Mesenchymal stem cell (in vitro differentiated cells and primary cell): Measurements from ENCODE around the gene FOSL1.
A peak's percentile ranks its signal among the peaks of the same experiment; 100 is the strongest.

Experiments used
- DNase-seq: peaks from one replicate; pipeline ENCODE4 v3.0.0-alpha.2; 2013
- H2AFZ ChIP-seq: one replicate; pipeline ENCODE4 v1.6.1; 2013; ENCODE audit warnings: low read depth, mild to moderate bottlenecking, control low read depth, inconsistent platforms, low read length, moderate library complexity
- H2AK5ac ChIP-seq: 2 replicates; pipeline ENCODE4 v1.6.1; 2013; ENCODE audit warnings: low read length, moderate library complexity, mild to moderate bottlenecking, inconsistent platforms; ENCODE audit not compliant: severe bottlenecking
- H2BK120ac ChIP-seq: one replicate; pipeline ENCODE4 v1.6.1; 2013; ENCODE audit warnings: low read depth, mild to moderate bottlenecking, inconsistent platforms, low read length, moderate library complexity
- H2BK12ac ChIP-seq, 2 experiments: one replicate each; pipeline ENCODE4 v1.6.1; 2013; ENCODE audit warnings: inconsistent platforms in 2 of 2, low read length in 2 of 2, mild to moderate bottlenecking in 2 of 2, moderate library complexity in 2 of 2, control low read depth in 1 of 2
- H2BK15ac ChIP-seq: one replicate; pipeline ENCODE4 v1.6.1; 2013; ENCODE audit warnings: mild to moderate bottlenecking, low read depth, inconsistent platforms; ENCODE audit not compliant: poor library complexity, severe bottlenecking
- H2BK5ac ChIP-seq: 2 replicates; pipeline ENCODE4 v1.6.1; 2013; ENCODE audit warnings: low read depth, mild to moderate bottlenecking, low read length, control low read depth, inconsistent platforms; ENCODE audit not compliant: poor library complexity, severe bottlenecking
- H3K14ac ChIP-seq, 2 experiments: one replicate each; pipeline ENCODE4 v1.6.1; 2013; ENCODE audit warnings: inconsistent platforms in 2 of 2, low read length in 2 of 2, control low read depth in 1 of 2, mild to moderate bottlenecking in 1 of 2, moderate library complexity in 1 of 2
- H3K18ac ChIP-seq, 2 experiments: one replicate each; pipeline ENCODE4 v1.6.1; 2013; ENCODE audit warnings: inconsistent platforms in 2 of 2, low read length in 2 of 2, control low read depth in 1 of 2, low read depth in 1 of 2, mild to moderate bottlenecking in 1 of 2
- H3K23ac ChIP-seq, 2 experiments: one replicate each; pipeline ENCODE4 v1.6.1; 2013; ENCODE audit warnings: inconsistent platforms in 2 of 2, low read length in 2 of 2, mild to moderate bottlenecking in 2 of 2, moderate library complexity in 2 of 2, control low read depth in 1 of 2
- H3K27ac ChIP-seq: 2 replicates; pipeline ENCODE4 v1.5.1; 2013; ENCODE audit warnings: mild to moderate bottlenecking, moderate library complexity, low read length, control low read depth, inconsistent platforms; ENCODE audit not compliant: poor library complexity, severe bottlenecking
- H3K27me3 ChIP-seq, 2 experiments: 2 replicates each; pipeline versions ENCODE4 v1.6.1 to v1.7.0; 2013; ENCODE audit warnings: low read length in 2 of 2, mild to moderate bottlenecking in 2 of 2, moderate library complexity in 2 of 2, control low read depth in 1 of 2, inconsistent platforms in 1 of 2; ENCODE audit not compliant: control insufficient read depth in 1 of 2, insufficient read depth in 1 of 2
- H3K36me3 ChIP-seq, 2 experiments: 2 replicates each; pipeline versions ENCODE4 v1.6.1 to v1.7.0; 2013; ENCODE audit warnings: low read length in 2 of 2, control low read depth in 1 of 2, inconsistent platforms in 1 of 2, low read depth in 1 of 2, mild to moderate bottlenecking in 1 of 2; ENCODE audit not compliant: insufficient read depth in 2 of 2, control insufficient read depth in 1 of 2
- H3K4ac ChIP-seq, 2 experiments: one replicate each; pipeline ENCODE4 v1.6.1; 2013; ENCODE audit warnings: inconsistent platforms in 2 of 2, low read length in 2 of 2, mild to moderate bottlenecking in 2 of 2, moderate library complexity in 2 of 2, control low read depth in 1 of 2, low read depth in 1 of 2
- H3K4me1 ChIP-seq: 2 replicates; pipeline ENCODE4 v1.6.1; 2013; ENCODE audit warnings: low read depth, low read length, control low read depth; ENCODE audit not compliant: control insufficient read depth, insufficient read depth
- H3K4me2 ChIP-seq: 2 replicates; pipeline ENCODE4 v1.6.1; 2013; ENCODE audit warnings: low read length, mild to moderate bottlenecking, inconsistent platforms; ENCODE audit not compliant: poor library complexity, severe bottlenecking
- H3K4me3 ChIP-seq, 2 experiments: 2 replicates each; pipeline versions ENCODE4 v1.5.1 to v1.7.0; 2013; ENCODE audit warnings: low read length in 2 of 2, mild to moderate bottlenecking in 2 of 2, control low read depth in 1 of 2, low read depth in 1 of 2; ENCODE audit not compliant: insufficient read depth in 1 of 2
- H3K79me1 ChIP-seq: replicated peaks from 2 replicates; pipeline ENCODE4 v1.6.1; 2013; ENCODE audit warnings: mild to moderate bottlenecking, control low read depth, low read length, inconsistent platforms; ENCODE audit not compliant: poor library complexity, severe bottlenecking
- H3K9ac ChIP-seq: 2 replicates; pipeline ENCODE4 v1.7.0; 2013; ENCODE audit warnings: mild to moderate bottlenecking, low read length, moderate library complexity
- H3K9me3 ChIP-seq: 2 replicates; pipeline ENCODE4 v1.7.0; 2013; ENCODE audit warnings: mild to moderate bottlenecking, low read length; ENCODE audit not compliant: control insufficient read depth
- H4K8ac ChIP-seq: one replicate; pipeline ENCODE4 v1.6.1; 2013; ENCODE audit warnings: inconsistent platforms, mild to moderate bottlenecking, low read length, moderate library complexity
- H4K91ac ChIP-seq: one replicate; pipeline ENCODE4 v1.6.1; 2013; ENCODE audit warnings: mild to moderate bottlenecking, low read length, inconsistent platforms
- WGBS: methylation state at CpG from one replicate; pipeline ENCODE4 v1.1.7; 2013; ENCODE audit warnings: mixed read lengths; 5-methylcytosine and 5-hydroxymethylcytosine counted together

FOSL1 gene

DNA sequence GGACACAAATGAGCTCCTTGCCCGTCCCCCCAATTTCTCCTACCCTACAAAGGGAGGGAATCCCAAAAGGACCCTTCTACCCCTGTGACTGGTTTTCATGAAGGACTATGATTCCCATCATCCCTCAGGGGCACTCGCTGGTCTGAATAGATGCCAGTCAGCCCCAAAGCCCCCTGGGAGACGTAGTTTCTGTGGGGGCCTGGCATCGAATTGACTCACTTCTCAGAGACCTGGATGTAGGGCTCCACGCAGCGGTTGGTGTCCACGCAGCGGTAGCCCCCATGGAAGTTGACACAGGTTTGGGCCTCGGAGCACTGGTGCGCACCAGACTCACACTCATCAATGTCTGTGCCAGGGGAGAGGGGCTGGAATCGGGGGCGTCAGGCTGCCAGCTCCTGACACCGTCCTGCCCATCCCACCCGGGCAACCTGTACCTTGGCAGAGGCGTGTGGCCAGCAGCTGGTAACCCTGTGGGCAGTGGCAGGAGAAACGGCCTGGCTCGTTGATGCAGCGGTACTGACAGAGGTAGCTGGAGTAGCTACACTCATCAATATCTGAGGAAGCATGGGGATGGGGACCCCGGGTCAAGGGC is 32.0 kb downstream of the FOSL1 start:
- H3K9me3 ChIP-seq, result no peaks in the 10 kb centered on the region
- no peak overlapping the region for H3K14ac ChIP-seq
- no peaks in the 10 kb centered on the region for H3K27me3 ChIP-seq
- WGBS, result 86% methylated on average over 17 of the region's 19 CpGs
- H3K23ac ChIP-seq, result no peak overlapping the region
- peak; percentile 31 for DNase-seq
- peak overlapping the region; percentile 63 for H4K91ac ChIP-seq
- no peak overlapping the region for H4K8ac ChIP-seq
- H2BK120ac ChIP-seq, result no peak overlapping the region
- no peak overlapping the region for H3K18ac ChIP-seq
- H2AFZ ChIP-seq, result no peak overlapping the region
- H3K4me3 ChIP-seq, result no peak overlapping the region
- no peak overlapping the region for H3K4me2 ChIP-seq
- no peak overlapping the region for H2BK12ac ChIP-seq
- no peak overlapping the region for H3K4ac ChIP-seq
- H3K9ac ChIP-seq, result no peak overlapping the region
- H3K4me1 ChIP-seq, result peaks cover 46% of the 10 kb centered on the region
- no peak overlapping the region for H2AK5ac ChIP-seq
- H2BK5ac ChIP-seq, result no peak overlapping the region
- H3K27ac ChIP-seq, result no peak overlapping the region
- H2BK15ac ChIP-seq, result no peak overlapping the region
- peaks cover 19% of the 10 kb centered on the region for H3K79me1 ChIP-seq
- peaks cover 75 to 80% of the 10 kb centered on the region in 2 experiments for H3K36me3 ChIP-seq

DNA sequence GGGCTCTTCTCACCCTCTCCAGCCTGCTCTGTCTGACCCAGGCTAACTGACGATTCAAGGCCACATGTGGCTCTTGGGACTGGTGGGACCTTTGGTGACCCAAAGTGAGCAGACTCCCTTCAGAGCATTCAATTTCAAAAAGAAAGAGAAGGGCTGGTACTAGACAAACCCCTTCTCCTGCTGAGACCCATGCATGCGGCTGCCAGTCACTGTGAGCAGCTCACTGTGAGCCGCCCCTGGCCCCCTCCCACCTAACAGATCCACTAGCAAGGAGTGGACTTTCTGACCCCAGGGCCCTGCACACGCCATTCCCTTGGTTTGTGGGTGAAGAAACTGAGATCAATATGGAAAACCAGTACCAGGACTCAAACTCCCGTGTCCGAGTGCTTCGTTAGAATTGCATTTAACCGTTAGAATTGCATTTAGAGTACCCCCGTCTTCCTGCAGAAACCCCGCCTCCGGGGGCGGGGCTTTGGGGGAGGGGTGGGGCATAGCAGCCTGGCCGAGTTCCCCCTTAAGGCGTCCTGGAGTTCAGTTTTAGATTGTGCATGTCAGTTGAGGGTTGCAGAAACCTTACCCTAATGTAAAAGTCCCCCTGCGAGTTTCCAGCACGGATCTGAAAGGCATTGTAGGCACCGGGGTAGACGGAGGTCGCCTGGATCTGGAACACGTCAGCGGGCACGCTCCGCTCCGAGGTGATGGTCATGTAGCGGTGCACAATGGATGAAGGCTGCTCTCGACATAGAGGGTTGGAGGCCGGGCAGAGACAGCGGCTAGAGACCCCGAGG is 32.7 kb downstream of the FOSL1 start:
- no peak overlapping the region for H2BK120ac ChIP-seq
- peaks cover 50% of the 10 kb centered on the region for H3K4me1 ChIP-seq
- H2AK5ac ChIP-seq, result no peak overlapping the region
- H2AFZ ChIP-seq, result no peak overlapping the region
- H2BK15ac ChIP-seq, result no peak overlapping the region
- no peak overlapping the region for H2BK12ac ChIP-seq
- no peak overlapping the region for H3K18ac ChIP-seq
- no peak overlapping the region for H4K8ac ChIP-seq
- H3K23ac ChIP-seq, result no peak overlapping the region
- no peak overlapping the region for H2BK5ac ChIP-seq
- no peak overlapping the region for H3K9ac ChIP-seq
- H3K27ac ChIP-seq, result no peak overlapping the region
- H3K79me1 ChIP-seq, result peaks cover 20% of the 10 kb centered on the region
- DNase-seq, result no peak
- WGBS, result 59% methylated on average over 28 of the region's 29 CpGs
- no peak overlapping the region for H3K4me2 ChIP-seq
- H3K14ac ChIP-seq, result no peak overlapping the region
- no peak overlapping the region for H4K91ac ChIP-seq
- no peak overlapping the region for H3K4ac ChIP-seq
- peaks cover 82 to 87% of the 10 kb centered on the region in 2 experiments for H3K36me3 ChIP-seq
- no peak overlapping the region for H3K4me3 ChIP-seq
- no peaks in the 10 kb centered on the region for H3K9me3 ChIP-seq
- H3K27me3 ChIP-seq, result no peaks in the 10 kb centered on the region

DNA sequence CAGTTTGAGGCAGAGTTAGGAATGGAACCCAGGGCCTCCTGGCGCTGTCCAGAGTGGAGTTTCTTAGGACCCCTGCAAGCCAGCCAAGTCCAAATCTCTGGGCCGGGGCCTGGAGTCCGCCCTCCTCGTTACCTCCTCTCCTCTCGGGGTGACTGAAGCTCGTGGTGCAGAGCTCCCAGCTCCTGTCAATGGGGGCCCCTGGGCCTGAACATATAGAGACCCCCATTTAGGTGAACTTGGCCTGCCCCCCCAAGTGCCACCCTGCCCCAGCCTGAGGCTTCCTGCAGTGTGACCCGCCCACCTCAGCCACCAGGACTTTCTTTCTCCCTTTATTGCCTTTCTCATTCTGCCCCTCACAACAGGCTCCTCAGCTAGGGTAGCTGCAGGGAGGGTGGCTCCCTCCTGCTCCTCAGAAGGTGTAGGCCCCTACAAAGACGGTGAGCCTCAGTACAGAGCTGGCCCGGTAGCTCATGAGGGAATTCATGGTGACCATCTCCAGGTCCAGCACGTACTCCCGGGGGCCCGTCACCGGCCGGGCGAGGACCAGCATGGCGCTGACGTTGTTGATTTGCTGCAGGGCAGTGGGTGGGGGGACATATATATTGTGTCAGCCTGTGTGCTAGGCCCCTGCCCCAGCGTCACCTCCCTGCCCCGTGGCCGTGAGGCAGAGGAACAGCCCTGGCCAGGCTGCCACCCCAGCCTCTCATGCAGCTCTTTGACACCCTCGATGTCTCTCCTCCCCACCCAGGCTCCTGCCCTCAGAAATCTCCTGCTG is 33.5 kb downstream of the FOSL1 start:
- Histone ChIP-seq H4K8ac (no peak overlapping the region), H2BK120ac (no peak overlapping the region), H3K23ac (no peak overlapping the region), H3K27me3 (no peaks in the 10 kb centered on the region), H4K91ac (no peak overlapping the region), H3K4me1 (peaks cover 54% of the 10 kb centered on the region), H3K4ac (no peak overlapping the region), H2AFZ (no peak overlapping the region), H3K18ac (no peak overlapping the region), H3K79me1 (peaks cover 22% of the 10 kb centered on the region), H3K14ac (no peak overlapping the region), H3K9ac (no peak overlapping the region), H2BK12ac (no peak overlapping the region), H3K27ac (no peak overlapping the region), H3K4me3 (no peak overlapping the region), H3K4me2 (no peak overlapping the region), H2BK5ac (no peak overlapping the region), H3K36me3 (peaks cover 90 to 95% of the 10 kb centered on the region in 2 experiments), H2AK5ac (no peak overlapping the region), H3K9me3 (no peaks in the 10 kb centered on the region), H2BK15ac (no peak overlapping the region)
- WGBS, result 89% methylated on average over 21 of the region's 21 CpGs
- no peak for DNase-seq
